GM21737 (cell line): ENCODE measurements around the gene COMMD1.
"Not testable (repeated sequence)": the region's sequence is repeated elsewhere in the genome, so short reads cannot be mapped to it uniquely, and the experiment has no call there.

Source experiments
- ATAC-seq: cut with Tn5 transposase; IDR thresholded peaks from one replicate; pipeline ENCODE4 v1.9.1; 2021; ENCODE audit warnings: mild to moderate bottlenecking, moderate library complexity; ENCODE audit not compliant: unreplicated experiment

Gene COMMD1

GRCh38 chr2:61922714-61923113, 17.2 kb downstream of the COMMD1 start:
- ATAC-seq: no peak

GRCh38 chr2:61924895-61925663, 19.6 kb downstream of the COMMD1 start:
- ATAC-seq: no peak

- ATAC-seq: no peak
Measured at GRCh38 chr2:61926531-61927477, 21.3 kb downstream of the COMMD1 start.

- no peak for ATAC-seq
Measured at GRCh38 chr2:61928826-61929461, 23.5 kb downstream of the COMMD1 start.

GRCh38 chr2:61937098-61937497, 31.6 kb downstream of the COMMD1 start:
- no peak for ATAC-seq

- no peak for ATAC-seq
Measured at GRCh38 chr2:61937886-61938285, 32.4 kb downstream of the COMMD1 start.

- ATAC-seq: no peak
Measured at GRCh38 chr2:61938511-61938910, 33.0 kb downstream of the COMMD1 start.

GRCh38 chr2:61943251-61943650, 37.8 kb downstream of the COMMD1 start:
- no peak for ATAC-seq

- no peak for ATAC-seq
Measured at GRCh38 chr2:61946666-61947065, 41.2 kb downstream of the COMMD1 start.

- ATAC-seq: no peak
Measured at GRCh38 chr2:61948661-61949457, 43.4 kb downstream of the COMMD1 start.

GRCh38 chr2:61949458-61949713, 43.9 kb downstream of the COMMD1 start:
- ATAC-seq: no peak

- no peak for ATAC-seq
Measured at GRCh38 chr2:61949714-61950560, 44.5 kb downstream of the COMMD1 start.

- ATAC-seq: no peak
Measured at GRCh38 chr2:61950571-61951315, 45.3 kb downstream of the COMMD1 start.

- ATAC-seq: no peak
Measured at GRCh38 chr2:61951881-61952280, 46.4 kb downstream of the COMMD1 start.

- no peak for ATAC-seq
Measured at GRCh38 chr2:61952288-61952687, 46.8 kb downstream of the COMMD1 start.

GRCh38 chr2:61954856-61955255, 49.4 kb downstream of the COMMD1 start:
- ATAC-seq: not testable (repeated sequence)

GRCh38 chr2:61959381-61960293, 54.2 kb downstream of the COMMD1 start:
- no peak for ATAC-seq

GRCh38 chr2:61961231-61961901, 55.9 kb downstream of the COMMD1 start:
- ATAC-seq: no peak
